Testis (tissue), 3 donors: ENCODE data around the gene BEND3. TPM values are rescaled to one million over a fixed set of nuclear protein-coding genes. Genes with fewer than 3 reads are reported as not detected.
A peak's percentile ranks its signal among the peaks of the same experiment; 100 is the strongest.

ENCODE experiments used
- DNase-seq: peaks from one replicate; pipeline ENCODE4 v3.0.0-alpha.2; 2019
- H3K27ac ChIP-seq, 2 donors: fragments of 200-600 bp; sonication (generic); one replicate each; pipeline ENCODE4 v1.5.1; 2019
- H3K27me3 ChIP-seq: fragments of 200-600 bp; sonication (generic); one replicate; pipeline ENCODE4 v1.5.1; 2019
- H3K36me3 ChIP-seq: fragments of 200-600 bp; sonication (generic); one replicate; pipeline ENCODE4 v1.5.1; 2017; ENCODE audit warnings: low read depth; ENCODE audit errors: missing control alignments
- H3K4me1 ChIP-seq: fragments of 200-600 bp; sonication (generic); one replicate; pipeline ENCODE4 v1.5.1; 2019
- H3K4me3 ChIP-seq, 2 donors: fragments of 200-600 bp; sonication (generic); one replicate each; pipeline ENCODE4 v1.5.1; 2017 to 2019
- H3K9me3 ChIP-seq: fragments of 200-600 bp; sonication (generic); one replicate; pipeline ENCODE4 v1.5.1; 2017
- CTCF ChIP-seq, 3 experiments: fragments of 450-650 bp in 2 of 3; fragments of 200-600 bp in 1 of 3; sonication (generic) in 1 of 3; IDR thresholded peaks; one replicate each; pipeline ENCODE4 v1.5.1; 2016 to 2019; ENCODE audit warnings: antibody characterized with exemption in 3 of 3, mild to moderate bottlenecking in 2 of 3, moderate library complexity in 1 of 3
- POLR2A ChIP-seq: fragments of 450-650 bp; IDR thresholded peaks from one replicate; pipeline ENCODE4 v1.6.1; 2017; ENCODE audit warnings: antibody characterized with exemption, mild to moderate bottlenecking, moderate library complexity
- WGBS, 2 donors: methylation state at CpG; one replicate each; pipeline ENCODE4 v1.1.5; 2018; 5-methylcytosine and 5-hydroxymethylcytosine counted together
- intact Hi-C: fragments of 100-400 bp; cut with DNase I; formaldehyde crosslinking; loops from one replicate; pipeline ENCODE4 v1.15.1; 2023; ENCODE audit warnings: low total_unique reads
- polyA plus RNA-seq: library from polyadenylated mRNA; stranded (reverse); fragments of 350-450 nt; fragmentation: Illumina TruSeq; extraction: RNeasy Lipid Tissue Mini Kit (QIAGEN cat#74804); gene quantifications from one replicate; pipeline ENCODE4 v1.2.3, GENCODE V29; 2014; ENCODE audit warnings: low read depth, low replicate concordance; ENCODE audit not compliant: insufficient read depth
- total RNA-seq, 2 donors: library from RNA; depleted of rRNA; stranded (reverse); fragments of >200 nt; gene quantifications; one replicate each; pipeline ENCODE4 v1.2.3, GENCODE V29; 2016

BEND3 gene
- total and polyA plus RNA-seq, 3 donors from 2014 or later, result 3.7 to 7.6 (median 6.9) TPM

GRCh38 chr6:107080036-107080435 lies 35.3 kb downstream of the BEND3 start:
- TF ChIP-seq POLR2A, result no peak
- TF ChIP-seq CTCF (IDR thresholded peaks at IDR 0.05), result peak in 1 of 3 experiments; percentile 18
- Histone ChIP-seq H3K4me3 (no peak overlapping the region), H3K27ac (no peak overlapping the region), H3K9me3 (no peaks in the 10 kb centered on the region), H3K36me3 (no peaks in the 10 kb centered on the region), H3K27me3 (no peaks in the 10 kb centered on the region), H3K4me1 (no peaks in the 10 kb centered on the region)
- intact Hi-C loops, result no loop called here
- 78 to 87% methylated on average over 5 of the region's 5 CpGs for WGBS, 2 donors
- DNase-seq, result no peak

GRCh38 chr6:107079429-107079828 lies 35.9 kb downstream of the BEND3 start:
- intact Hi-C loops, result no loop called here
- no peak for DNase-seq
- Histone ChIP-seq H3K9me3 (no peaks in the 10 kb centered on the region), H3K4me1 (no peaks in the 10 kb centered on the region), H3K27ac (no peak overlapping the region), H3K27me3 (no peaks in the 10 kb centered on the region), H3K4me3 (no peak overlapping the region), H3K36me3 (no peaks in the 10 kb centered on the region)
- TF ChIP-seq POLR2A, result no peak
- TF ChIP-seq CTCF (IDR thresholded peaks at IDR 0.05), result no peak
- 76 to 88% methylated on average over 3 to 4 of the region's 4 CpGs for WGBS, 2 donors

- no peaks in the 10 kb centered on the region for H3K4me1 ChIP-seq
- H3K27me3 ChIP-seq, result no peaks in the 10 kb centered on the region
- no peak overlapping the region for H3K4me3 ChIP-seq
- DNase-seq, result no peak
- no peak overlapping the region for H3K27ac ChIP-seq
- no peaks in the 10 kb centered on the region for H3K9me3 ChIP-seq
- TF ChIP-seq POLR2A (no peak), CTCF (IDR thresholded peaks at IDR 0.05) (no peak)
- intact Hi-C loops, result no loop called here
- WGBS, 2 donors, result 80 to 82% methylated on average over 7 of the region's 7 CpGs
- no peaks in the 10 kb centered on the region for H3K36me3 ChIP-seq
Observed at GRCh38 chr6:107077710-107078109, 37.6 kb downstream of the BEND3 start.

GRCh38 chr6:107075951-107076381 lies 39.3 kb downstream of the BEND3 start:
- Histone ChIP-seq H3K9me3 (no peaks in the 10 kb centered on the region), H3K4me3 (no peak overlapping the region), H3K36me3 (no peaks in the 10 kb centered on the region), H3K4me1 (no peaks in the 10 kb centered on the region), H3K27ac (no peak overlapping the region), H3K27me3 (no peaks in the 10 kb centered on the region)
- DNase-seq, result no peak
- 57 to 65% methylated on average over 5 to 6 of the region's 6 CpGs for WGBS, 2 donors
- intact Hi-C loops, result no loop called here
- no peak for TF ChIP-seq POLR2A
- no peak for TF ChIP-seq CTCF (IDR thresholded peaks at IDR 0.05)

- no peak for DNase-seq
- WGBS, 2 donors, result 95 to 100% methylated on average over 1 to 12 of the region's 12 CpGs
- no peaks in the 10 kb centered on the region for H3K27me3 ChIP-seq
- H3K36me3 ChIP-seq, result no peaks in the 10 kb centered on the region
- no peaks in the 10 kb centered on the region for H3K4me1 ChIP-seq
- no peaks in the 10 kb centered on the region for H3K9me3 ChIP-seq
- TF ChIP-seq CTCF (IDR thresholded peaks at IDR 0.05) (no peak), POLR2A (no peak)
- H3K27ac ChIP-seq, result no peak overlapping the region
- no peak overlapping the region for H3K4me3 ChIP-seq
- intact Hi-C loops, result no loop called here
Observed at GRCh38 chr6:107070686-107071085, 44.6 kb downstream of the BEND3 start.
